K562 (cell line): ENCODE measurements around the gene PPP1R14C. TPM values are rescaled to one million over a fixed set of nuclear protein-coding genes. Genes with fewer than 3 reads are reported as not detected.

ENCODE experiments used
- CCNT2 ChIP-seq: IDR thresholded peaks from 2 replicates; pipeline ENCODE4 v1.6.1; 2011; ENCODE audit warnings: borderline replicate concordance, low read depth, mild to moderate bottlenecking, moderate library complexity, mixed read lengths, low read length; ENCODE audit not compliant: insufficient read length; ENCODE audit errors: extremely low read depth
- HIVEP1 ChIP-seq: fragments of 250-450 bp; sonication (Bioruptor Pico); IDR thresholded peaks from 2 replicates; pipeline ENCODE4 v1.4.0; 2020; ENCODE audit warnings: mild to moderate bottlenecking
- KLF1 ChIP-seq: fragments of 450-650 bp; IDR thresholded peaks from 2 replicates; pipeline ENCODE4 v1.6.1; 2016; ENCODE audit warnings: missing genetic modification characterization, missing compliant biosample characterization
- MGA ChIP-seq: fragments of 450-650 bp; IDR thresholded peaks from 2 replicates; pipeline ENCODE4 v1.6.1; 2016; ENCODE audit warnings: mild to moderate bottlenecking, moderate library complexity
- SIX5 ChIP-seq, 2 experiments: IDR thresholded peaks; 2 replicates each; pipeline ENCODE4 v1.6.1; 2011; ENCODE audit warnings: low read length in 2 of 2, borderline replicate concordance in 1 of 2, low read depth in 1 of 2, mild to moderate bottlenecking in 1 of 2, moderate library complexity in 1 of 2; ENCODE audit not compliant: insufficient read depth in 1 of 2
- U2AF2 ChIP-seq: fragments of 200-400 bp; formaldehyde crosslinking; optimal IDR thresholded peaks from 2 replicates; pipeline ENCODE3; 2017; ENCODE audit warnings: low read depth, mild to moderate bottlenecking, low read length
- polyA plus RNA-seq, 8 experiments: library from polyadenylated mRNA; depleted of rRNA in 4 of 8; stranded (reverse) in 5 of 8; unstranded in 3 of 8; fragments of >200 nt; fragmentation: Nextera tagmentation in 2 of 8; fragmentation: Illumina TruSeq in 1 of 8; extraction: Ambion mirVana in 2 of 8; extraction: Trizol in 1 of 8; gene quantifications; 2 replicates each; pipeline versions ENCODE4 v1.2.1 to v1.2.3, GENCODE V29; 2011 to 2014; ENCODE audit warnings: inconsistent platforms in 1 of 8, missing spikeins in 1 of 8
- total RNA-seq, 7 experiments: library from RNA; depleted of rRNA in 6 of 7; stranded (reverse); fragments of >200 nt in 6 of 7; fragmentation: Illumina TruSeq in 2 of 7; extraction: Trizol in 2 of 7; gene quantifications; 2 replicates each; pipeline versions ENCODE4 v1.2.1 to v1.2.3, GENCODE V29; 2011 to 2021; ENCODE audit warnings: low replicate concordance in 1 of 7
- TF ChIP-seq, protein P1 (sequence below): fragments of 250-450 bp; sonication (Bioruptor Pico); IDR thresholded peaks from 2 replicates; pipeline ENCODE4 v1.8.0; 2022; ENCODE audit warnings: moderate library complexity, mild to moderate bottlenecking, inconsistent platforms
- TF ChIP-seq, protein P2 (sequence below): sonication (generic); formaldehyde crosslinking; IDR thresholded peaks from 2 replicates; pipeline ENCODE4 v1.4.0; 2020; ENCODE audit warnings: mild to moderate bottlenecking, missing genetic modification reagents

The PPP1R14C gene
- total and polyA plus RNA-seq, 9 of the 15 experiments (the other 6 are each of a cell fraction or from before 2014, with no cell fraction given) = 4.5 to 16.6 (median 11.9) TPM

GRCh38 chr6:150270330-150271052 lies 127.6 kb downstream of the PPP1R14C start (continued):
- TF ChIP-seq MGA (peak; percentile 29), HIVEP1 (0 out of 2 replicates have a peak, but pooled peaks have one; percentile 42), KLF1 (no peak), U2AF2 (no peak), SIX5 (IDR thresholded peaks at IDR 0.05; ENCODE audit: borderline replicate concordance in 1 of 2, insufficient read depth in 1 of 2, low read depth in 1 of 2, low read length in 2 of 2) (no peak), CCNT2 (no peak)
- TF ChIP-seq, protein P1, sequence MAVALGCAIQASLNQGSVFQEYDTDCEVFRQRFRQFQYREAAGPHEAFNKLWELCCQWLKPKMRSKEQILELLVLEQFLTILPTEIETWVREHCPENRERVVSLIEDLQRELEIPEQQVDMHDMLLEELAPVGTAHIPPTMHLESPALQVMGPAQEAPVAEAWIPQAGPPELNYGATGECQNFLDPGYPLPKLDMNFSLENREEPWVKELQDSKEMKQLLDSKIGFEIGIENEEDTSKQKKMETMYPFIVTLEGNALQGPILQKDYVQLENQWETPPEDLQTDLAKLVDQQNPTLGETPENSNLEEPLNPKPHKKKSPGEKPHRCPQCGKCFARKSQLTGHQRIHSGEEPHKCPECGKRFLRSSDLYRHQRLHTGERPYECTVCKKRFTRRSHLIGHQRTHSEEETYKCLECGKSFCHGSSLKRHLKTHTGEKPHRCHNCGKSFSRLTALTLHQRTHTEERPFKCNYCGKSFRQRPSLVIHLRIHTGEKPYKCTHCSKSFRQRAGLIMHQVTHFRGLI = peak; percentile 39; the same call in 1 of the 2 replicates
- TF ChIP-seq, protein P2, sequence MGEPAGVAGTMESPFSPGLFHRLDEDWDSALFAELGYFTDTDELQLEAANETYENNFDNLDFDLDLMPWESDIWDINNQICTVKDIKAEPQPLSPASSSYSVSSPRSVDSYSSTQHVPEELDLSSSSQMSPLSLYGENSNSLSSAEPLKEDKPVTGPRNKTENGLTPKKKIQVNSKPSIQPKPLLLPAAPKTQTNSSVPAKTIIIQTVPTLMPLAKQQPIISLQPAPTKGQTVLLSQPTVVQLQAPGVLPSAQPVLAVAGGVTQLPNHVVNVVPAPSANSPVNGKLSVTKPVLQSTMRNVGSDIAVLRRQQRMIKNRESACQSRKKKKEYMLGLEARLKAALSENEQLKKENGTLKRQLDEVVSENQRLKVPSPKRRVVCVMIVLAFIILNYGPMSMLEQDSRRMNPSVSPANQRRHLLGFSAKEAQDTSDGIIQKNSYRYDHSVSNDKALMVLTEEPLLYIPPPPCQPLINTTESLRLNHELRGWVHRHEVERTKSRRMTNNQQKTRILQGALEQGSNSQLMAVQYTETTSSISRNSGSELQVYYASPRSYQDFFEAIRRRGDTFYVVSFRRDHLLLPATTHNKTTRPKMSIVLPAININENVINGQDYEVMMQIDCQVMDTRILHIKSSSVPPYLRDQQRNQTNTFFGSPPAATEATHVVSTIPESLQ (CRISPR knock-in tag) = no peak
